T-helper 1 cell (primary cell): ENCODE results near the gene NAV2.

Experiments used
- DNase-seq, 5 donors: peaks; one replicate each; pipeline ENCODE4 v3.0.0-alpha.2; 2012 to 2020

The NAV2 gene

GRCh38 chr11:19751055-19751454 lies 38.4 kb downstream of the NAV2 start:
- DNase-seq: no peak

- no peak for DNase-seq
Observed at GRCh38 chr11:19753451-19754106, 40.9 kb downstream of the NAV2 start.

DNA sequence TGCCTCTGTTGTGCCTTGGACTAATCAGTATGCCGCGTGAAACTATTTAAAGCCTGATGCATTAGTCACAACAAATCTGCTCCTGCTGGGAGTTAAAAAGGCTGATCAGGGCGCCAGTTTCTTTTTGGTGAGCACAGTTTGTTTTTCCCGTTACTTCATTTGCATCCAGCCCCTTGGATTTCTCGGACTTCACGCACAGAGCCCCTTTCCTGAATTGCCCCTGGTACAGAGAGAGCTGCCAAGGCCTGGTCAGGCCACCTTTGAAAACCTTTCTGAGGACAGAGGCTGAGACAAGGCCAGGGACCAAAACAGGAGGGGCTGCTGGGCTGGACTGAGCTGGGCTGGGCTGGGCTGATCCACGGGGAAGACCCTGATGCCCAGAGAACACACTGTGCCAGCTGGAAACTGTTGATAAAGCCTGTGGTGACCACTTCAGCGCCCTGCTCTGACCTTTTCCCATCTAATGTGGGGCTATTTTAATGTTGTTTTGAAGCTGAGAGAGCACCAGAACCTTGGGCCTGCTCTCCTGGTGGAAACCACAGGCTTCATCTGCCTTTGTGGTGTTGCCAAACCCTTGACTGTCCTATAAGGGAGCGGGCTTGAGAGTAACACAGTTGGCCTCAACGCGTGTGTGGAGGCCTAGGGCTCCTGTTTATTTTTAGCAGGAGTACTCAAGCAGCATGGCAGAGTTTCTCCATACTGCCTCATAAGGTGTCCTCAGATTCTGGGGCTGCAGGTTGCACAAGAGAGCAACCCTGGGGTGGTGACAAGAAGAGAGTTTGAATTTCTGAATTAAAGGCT lies 44.2 kb downstream of the NAV2 start:
- no peak for DNase-seq

GRCh38 chr11:19759389-19759788 lies 46.8 kb downstream of the NAV2 start:
- no peak for DNase-seq

GRCh38 chr11:19762266-19762665 lies 49.6 kb downstream of the NAV2 start:
- DNase-seq: no peak

GRCh38 chr11:19763330-19763729 lies 50.7 kb downstream of the NAV2 start:
- DNase-seq: no peak

- no peak for DNase-seq
Observed at GRCh38 chr11:19766206-19766605, 53.6 kb downstream of the NAV2 start.

- DNase-seq: no peak
Observed at GRCh38 chr11:19766810-19767209, 54.2 kb downstream of the NAV2 start.

- no peak for DNase-seq
Observed at GRCh38 chr11:19767627-19768151, 55.1 kb downstream of the NAV2 start.

DNA sequence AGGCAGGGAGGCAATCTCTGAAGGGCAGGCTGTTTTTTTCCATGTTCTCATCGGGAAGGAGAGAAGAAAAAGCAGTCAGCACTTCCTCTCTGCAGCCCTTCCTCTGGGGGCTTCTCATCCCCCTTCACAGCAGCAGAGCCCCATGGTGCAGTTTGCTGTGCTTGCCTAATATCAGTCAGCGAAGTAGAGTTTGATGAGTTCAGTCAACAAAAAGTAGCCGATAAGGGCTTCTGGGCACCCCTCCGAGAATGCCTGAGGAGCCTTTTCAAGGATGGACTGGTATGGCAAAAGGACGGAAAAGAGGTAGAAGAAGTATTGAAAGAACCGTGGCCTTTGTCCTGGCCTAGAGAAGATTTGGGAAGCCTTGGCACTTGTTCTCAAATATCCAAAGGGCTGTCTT lies 55.6 kb downstream of the NAV2 start:
- no peak for DNase-seq

DNA sequence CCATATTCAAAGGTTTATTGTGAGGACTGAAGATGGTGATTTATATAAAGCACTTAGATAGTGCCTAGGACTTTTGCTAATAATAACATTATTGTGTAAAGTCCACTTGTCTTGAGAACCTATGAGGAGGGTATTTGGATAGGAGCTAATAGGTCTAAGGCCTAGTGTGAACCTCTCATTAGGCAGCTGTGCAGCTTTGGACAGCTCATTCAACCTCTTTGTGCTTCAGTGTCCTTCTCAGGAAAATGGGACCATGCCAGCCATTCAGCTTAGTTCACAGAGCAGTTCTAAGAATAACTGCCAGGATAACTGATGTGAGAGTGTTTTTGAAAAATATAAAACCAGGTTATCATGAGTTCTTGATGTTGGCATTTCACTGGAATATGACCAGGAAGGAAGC lies 56.2 kb downstream of the NAV2 start:
- no peak for DNase-seq

GRCh38 chr11:19769820-19770219 lies 57.2 kb downstream of the NAV2 start:
- DNase-seq: no peak

- DNase-seq: no peak
Observed at GRCh38 chr11:19770277-19770676, 57.6 kb downstream of the NAV2 start.

GRCh38 chr11:19771463-19771862 lies 58.8 kb downstream of the NAV2 start:
- DNase-seq: no peak

GRCh38 chr11:19772480-19772879 lies 59.8 kb downstream of the NAV2 start:
- no peak for DNase-seq

DNA sequence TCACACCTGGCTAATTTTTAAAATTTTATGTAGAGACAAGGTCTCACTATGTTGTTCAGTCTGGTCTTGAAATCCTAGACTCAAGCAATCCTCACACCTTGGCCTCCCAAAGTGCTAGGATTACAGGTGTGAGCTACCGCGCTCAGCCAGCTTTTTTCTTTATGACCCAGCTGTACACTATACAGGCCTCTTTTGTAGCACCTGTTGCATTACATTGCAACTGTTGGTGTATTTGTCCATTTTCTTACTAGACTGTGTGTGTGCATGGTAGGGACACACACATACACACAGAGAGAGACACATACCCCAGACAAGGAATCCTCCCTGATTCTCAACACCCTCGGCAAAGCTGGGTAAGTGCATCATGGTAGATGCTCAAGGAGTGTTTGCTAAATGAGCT lies 61.7 kb downstream of the NAV2 start:
- DNase-seq: no peak

DNA sequence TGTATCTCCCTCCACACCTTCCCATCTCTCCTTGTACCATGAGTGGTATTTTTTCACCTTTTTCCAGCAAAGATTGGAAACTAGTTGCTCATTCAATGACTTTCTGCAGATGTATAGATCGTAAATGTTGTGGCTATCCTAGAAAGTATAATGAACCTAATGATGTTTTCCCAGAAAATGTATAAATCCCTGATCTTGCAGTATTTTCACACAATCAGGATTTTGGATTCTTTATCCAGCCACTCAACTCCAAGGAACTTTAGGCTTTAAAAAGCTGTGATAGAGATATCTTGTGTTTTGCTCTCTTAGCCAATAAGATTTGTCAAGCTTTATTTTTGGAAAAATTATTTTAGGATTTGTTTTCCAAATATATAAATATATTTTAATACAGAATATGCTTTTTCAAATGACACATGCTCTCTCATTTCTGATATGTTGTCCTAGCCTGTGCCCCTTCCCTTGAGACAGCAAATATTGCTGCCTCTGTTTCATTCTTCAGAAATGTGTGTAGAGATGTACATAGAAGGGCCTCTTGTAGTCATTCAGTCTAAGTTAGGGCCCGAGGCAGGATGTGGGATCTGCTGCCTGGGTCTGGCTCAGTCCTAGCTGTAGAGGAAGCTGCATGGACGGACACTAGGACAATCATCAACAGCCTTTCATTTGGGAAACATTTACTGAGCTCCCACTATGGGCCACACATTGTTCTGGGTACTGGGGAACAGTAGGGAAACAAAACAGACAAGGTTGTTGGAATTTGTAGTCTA lies 62.4 kb downstream of the NAV2 start:
- DNase-seq: no peak

GRCh38 chr11:19775622-19776021 lies 63.0 kb downstream of the NAV2 start:
- no peak for DNase-seq

- DNase-seq: no peak
Observed at GRCh38 chr11:19777039-19777376, 64.4 kb downstream of the NAV2 start.

- peak in 1 of 5 donors; percentile 3 for DNase-seq
Observed at GRCh38 chr11:19777377-19778102, 64.9 kb downstream of the NAV2 start.

GRCh38 chr11:19779740-19780139 lies 67.1 kb downstream of the NAV2 start:
- no peak for DNase-seq

- no peak for DNase-seq
Observed at GRCh38 chr11:19781351-19781750, 68.7 kb downstream of the NAV2 start.

- DNase-seq: no peak
Observed at GRCh38 chr11:19785265-19785664, 72.6 kb downstream of the NAV2 start.
